HEK293 (cell line): ENCODE data around the gene SERTAD3.

ENCODE experiments used
- CTCF ChIP-seq: fragments of 450-650 bp; formaldehyde crosslinking; IDR thresholded peaks from 2 replicates; pipeline ENCODE4 v1.5.1; 2016; ENCODE audit warnings: missing biosample characterization, missing genetic modification characterization
- ZBTB20 ChIP-seq: fragments of 450-650 bp; formaldehyde crosslinking; IDR thresholded peaks from 2 replicates; pipeline ENCODE4 v1.5.1; 2016; ENCODE audit warnings: missing biosample characterization, missing genetic modification characterization
- ZNF223 ChIP-seq: fragments of 450-650 bp; formaldehyde crosslinking; IDR thresholded peaks from 2 replicates; pipeline ENCODE4 v1.5.1; 2016; ENCODE audit warnings: missing biosample characterization, missing genetic modification characterization

- TF ChIP-seq CTCF (peak; percentile 38; the same call in 1 of the 2 replicates), ZNF223 (tag by site-specific recombination) (no peak), ZBTB20 (no peak)
These were observed 21.2 kb downstream of the SERTAD3 start for GRCh38 chr19:40422748-40423566.
